Measurements from ENCODE around the gene OSBPL3.

OSBPL3 gene

DNA sequence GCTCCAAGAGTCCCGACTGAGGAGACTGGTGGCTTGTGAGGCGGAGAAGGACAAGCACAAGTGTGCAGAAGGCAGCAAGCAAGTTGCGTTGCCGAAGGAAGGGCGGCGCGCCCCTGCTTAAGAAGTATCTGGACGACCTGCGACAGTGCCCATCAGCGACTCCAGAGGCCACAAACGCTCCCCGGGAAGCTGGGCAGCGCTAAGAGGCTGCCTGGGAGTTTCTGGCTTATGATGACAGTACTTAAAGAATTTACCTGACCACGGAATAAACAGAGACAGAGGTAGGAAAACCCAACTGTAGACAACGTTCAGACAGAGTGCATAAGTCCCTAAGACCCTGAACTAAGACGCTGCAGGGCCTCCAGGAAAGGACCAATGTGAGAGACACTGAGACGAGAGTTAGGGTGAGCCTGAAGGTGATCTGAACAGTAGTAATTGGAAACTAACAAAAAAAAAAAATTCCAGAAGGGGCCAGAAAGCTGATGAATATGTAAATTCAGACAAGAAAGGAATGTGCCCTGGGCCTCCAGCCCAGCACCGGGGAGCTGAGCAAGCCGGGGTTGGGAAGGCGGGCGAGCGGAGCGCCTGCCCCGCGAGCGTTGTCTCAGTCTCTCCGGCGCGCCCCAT is 1.0 kb downstream of the OSBPL3 start:
- no peak for DNase-seq

DNA sequence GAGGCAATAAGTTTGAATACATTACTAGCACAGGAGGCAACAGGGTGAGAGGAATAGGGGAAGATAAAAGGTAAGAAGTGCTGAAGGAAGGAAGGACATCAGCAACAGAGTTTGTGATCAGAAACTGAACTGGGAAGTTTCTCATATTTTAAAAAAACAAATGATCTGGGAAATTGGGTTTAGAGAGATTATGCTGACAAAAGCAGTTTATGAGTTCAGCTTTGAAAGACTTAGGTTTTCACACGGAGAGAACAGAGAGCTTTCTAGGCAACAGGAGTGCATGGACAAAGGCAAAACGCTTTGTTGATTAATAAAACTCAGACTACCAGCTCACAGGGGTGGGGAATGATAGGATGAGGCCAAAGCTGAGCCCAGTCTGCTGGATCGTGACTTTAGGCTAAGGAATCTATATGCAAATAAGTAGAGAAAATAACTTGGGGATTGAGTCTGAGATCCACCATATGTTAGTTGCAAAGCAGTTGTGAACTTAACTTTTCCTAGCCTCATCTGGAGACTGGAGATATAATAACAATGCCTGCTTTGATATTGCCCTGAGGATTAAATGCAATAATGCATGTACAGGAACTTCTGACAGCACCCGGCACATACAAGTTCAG is 4.2 kb downstream of the OSBPL3 start:
- DNase-seq: no peak

DNA sequence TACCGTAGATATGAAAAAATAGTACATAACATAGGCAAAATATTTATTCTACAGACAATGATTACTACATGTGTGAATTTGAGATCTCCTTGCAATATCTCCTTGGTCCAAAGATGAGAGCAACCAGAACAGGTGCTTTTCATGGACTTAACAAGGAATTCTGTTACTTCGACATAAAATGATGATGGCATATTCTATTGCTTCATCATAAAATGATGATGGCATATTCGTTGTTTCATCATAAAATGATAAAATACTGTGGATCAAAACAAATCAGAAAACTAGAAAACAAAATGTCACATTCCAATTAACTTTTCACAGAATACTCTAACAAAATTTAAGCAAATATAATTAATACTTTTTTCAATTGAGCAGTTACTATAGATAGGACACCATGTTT is 4.8 kb downstream of the OSBPL3 start:
- no peak for DNase-seq

DNA sequence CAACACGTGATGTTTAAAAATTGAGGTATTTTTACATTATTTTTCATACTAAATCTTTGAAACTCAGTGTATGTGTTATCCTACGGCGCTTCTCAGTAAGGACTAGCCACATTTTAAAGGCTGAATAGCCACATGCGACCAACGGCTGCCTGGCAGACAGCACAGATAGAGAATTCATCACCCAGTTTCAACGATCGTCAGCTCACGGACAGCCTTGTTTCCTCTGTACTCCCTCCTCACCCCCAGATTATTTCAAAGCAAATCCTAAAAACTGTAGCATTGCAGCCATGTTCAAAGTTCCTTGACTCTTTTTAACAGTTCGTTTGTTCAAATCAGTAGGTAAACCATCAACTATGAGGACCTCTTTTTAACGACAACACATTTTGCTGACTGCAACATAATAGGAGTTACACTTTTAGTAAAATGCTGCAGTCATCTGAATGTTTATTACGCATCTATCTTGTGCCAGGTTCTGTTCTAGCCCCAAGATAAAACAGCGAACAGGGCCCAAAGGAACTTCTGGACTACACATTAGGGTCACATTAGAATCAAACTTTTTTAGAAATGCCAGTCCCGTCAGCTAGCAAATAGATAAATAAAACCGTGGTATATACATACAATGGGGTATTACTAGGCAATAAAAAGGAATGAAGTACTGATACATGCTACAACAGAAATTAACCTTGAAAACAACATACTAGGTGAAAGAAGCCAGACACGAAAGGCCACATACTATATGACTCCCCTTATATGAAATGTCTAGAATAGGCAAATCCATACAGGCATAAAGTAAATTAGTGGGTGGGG is 5.7 kb downstream of the OSBPL3 start:
- no peak for DNase-seq

DNA sequence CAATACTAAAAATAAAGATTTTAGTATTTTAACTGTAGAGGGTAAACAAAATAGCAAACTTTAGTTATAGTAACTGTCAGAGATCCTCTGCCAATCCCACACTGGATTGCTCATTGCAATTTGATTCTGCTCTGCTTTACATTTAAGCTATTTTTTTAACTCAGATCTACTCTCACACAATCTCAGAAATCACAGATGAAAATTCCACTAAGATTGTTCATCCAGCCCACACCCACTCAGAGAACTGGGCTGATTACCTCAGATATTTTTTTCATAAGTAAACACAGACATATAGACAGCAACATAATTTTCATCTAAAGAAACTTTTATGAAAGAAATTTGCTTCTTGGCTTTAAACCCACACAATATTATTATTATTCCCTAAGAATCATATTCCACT is 7.0 kb downstream of the OSBPL3 start:
- DNase-seq: no peak

DNA sequence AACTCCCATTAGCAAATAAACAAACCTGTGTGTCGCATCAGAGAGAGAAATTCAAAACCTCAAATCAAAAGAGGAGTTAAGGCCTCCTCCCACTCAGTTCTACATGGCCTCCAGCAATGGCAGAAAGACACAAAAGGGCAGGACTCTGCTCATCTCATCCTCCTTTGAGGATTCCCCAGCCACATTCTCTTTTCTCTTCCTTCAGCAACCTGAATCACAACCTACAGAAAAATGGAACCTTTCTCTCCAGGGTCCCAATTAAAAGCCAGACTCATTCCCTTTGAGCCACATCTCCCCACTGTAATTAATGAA is 7.9 kb downstream of the OSBPL3 start:
- no peak for DNase-seq

DNA sequence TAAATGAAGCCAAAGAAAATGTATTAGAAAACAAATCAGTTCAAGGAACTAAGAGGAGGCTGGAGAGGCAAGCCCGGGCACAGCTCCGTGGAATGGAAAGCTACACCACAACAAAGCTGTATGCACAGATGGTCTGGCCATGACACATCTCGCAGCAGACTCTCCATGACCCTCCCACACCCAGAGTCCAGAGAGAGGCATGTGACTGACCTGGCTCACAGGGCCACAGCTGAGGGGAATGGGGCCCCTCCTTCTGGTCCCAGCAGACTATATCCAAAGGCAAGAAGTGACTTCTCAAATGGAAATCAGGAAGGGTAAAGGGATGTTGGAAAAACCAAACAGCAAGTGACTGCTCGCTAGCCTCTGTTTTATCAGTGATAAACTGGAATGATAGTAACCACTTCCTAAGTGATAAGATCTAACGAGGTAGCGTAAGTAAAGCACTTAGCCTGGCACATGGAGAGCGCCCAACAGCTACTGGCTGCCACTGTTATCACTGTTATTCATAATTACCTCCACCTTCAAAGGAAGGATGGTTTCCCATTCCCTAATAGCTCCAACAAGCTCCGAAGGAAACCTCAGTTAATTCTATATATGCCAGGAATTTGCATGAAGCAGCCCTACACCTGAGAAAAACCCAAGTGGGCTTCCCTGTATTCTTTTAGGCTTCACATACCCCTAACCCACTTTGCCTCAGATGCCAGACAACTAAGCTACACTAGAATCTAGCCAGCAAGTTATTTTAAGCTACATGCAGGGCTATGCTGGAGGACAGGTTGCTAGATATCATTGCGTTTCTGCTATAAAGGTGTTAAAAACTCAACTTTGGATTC is 8.4 kb downstream of the OSBPL3 start:
- DNase-seq: no peak

DNA sequence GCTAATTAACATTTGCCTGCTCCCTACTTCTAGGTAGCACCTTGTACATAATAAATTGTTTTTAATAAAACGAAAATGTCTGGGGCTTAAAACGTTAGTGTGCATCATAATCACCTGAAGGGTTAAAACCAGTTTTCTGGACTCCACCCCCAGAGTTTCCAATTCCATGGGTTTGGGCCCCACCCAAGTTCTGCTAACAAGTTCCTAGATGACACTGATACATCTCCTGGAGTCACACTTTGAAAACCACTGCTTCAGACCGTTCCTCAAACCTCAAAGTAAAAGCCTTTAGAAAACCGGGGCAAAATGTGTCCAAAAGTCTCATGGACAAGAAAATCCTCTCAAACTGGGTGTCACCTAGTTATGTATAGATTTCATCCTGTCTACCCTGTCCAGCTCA is 9.3 kb downstream of the OSBPL3 start:
- no peak for DNase-seq

DNA sequence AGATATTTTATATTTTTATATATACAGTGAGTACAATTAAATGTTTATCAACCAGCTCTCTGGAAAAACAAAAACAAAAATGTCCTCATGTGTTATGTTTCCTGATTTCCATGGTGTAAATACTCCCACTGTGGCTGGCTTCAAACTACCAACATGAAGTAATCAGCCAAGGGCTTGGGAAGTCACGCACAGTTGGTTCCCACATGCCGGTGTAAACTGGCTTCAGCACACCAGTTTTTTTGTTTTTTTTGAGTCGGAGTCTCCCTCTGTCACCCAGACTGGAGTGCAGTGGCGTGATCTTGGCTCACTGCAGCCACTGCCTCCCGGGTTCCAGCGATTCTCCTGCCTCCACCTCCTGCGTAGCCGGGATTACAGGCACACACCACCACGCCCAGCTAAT is 11.8 kb downstream of the OSBPL3 start:
- DNase-seq: no peak

DNA sequence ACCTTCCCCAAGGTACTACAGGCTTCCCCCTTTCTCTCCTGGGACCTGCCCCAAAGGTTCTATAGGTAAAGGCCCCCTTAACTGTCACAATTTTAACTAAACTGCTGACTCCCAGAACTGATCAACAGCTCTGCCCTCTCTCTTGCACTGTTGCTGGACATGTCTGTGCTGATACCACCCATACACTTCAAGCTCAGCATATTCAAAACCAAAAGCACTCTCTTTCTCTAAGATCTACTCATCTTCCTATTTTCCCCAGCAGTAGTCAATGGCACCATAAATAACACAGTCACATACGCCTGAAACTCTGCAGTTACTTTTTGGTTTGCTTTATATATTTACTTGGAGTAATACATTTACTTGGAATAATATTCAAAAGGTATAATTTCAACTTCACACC is 12.3 kb downstream of the OSBPL3 start:
- no peak for DNase-seq

DNA sequence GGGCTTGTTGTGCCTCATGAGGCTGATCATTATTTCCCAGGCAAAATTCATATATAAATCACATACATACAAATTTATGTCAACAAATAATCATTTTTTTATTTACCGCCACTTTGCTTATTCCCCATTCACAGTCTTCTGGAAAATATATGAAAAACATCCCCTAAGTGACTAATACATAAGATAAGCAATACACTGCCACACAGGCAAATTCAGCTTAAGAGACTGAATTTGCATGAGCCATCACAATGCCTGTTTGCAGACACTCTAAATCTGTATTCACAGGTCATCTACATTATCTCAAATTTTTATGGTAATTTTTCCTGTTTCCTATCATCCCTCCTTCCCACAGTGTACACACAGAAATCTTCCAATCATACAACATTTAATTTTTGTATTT is 13.2 kb downstream of the OSBPL3 start:
- DNase-seq: no peak

DNA sequence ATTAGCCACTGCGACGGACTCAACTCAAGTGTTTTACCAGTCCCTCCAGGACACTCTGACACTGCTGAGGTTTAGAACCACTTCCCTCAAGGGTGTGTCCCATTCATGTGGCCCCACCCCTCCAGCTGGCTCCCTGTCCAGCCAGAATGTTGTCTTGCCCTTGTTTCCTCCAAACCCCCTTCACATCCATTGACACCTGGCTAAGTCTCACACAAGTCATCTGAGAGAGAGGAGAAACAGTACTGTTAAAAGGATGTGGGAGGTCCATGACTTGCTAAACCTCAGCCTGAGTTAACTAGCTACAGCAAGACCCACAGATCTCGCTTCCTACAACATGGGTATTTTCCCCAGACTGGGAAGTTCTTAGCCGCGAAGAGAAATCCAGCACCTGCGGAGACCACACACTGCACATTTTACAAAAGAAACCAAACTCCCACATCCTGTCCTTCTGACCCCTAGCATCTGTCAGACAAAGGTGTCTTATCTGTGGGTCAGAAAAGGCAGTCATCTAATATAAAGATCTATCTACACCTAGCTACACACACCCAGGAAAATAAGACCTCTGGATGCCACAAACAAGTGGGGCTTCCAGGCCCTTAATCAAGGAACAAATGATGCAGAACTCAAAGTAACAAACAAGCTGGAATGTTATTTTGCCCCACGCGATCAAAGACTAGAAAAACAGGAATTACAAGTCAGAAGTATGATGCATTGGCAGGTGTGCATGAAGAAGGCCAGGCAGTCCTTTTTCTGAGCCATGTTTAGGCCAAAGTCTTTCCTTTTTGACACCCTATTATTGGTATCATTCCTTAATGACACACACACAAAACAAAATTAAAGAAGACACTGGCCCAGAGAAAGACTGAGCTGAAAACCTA is 13.9 kb downstream of the OSBPL3 start:
- no peak for DNase-seq

DNA sequence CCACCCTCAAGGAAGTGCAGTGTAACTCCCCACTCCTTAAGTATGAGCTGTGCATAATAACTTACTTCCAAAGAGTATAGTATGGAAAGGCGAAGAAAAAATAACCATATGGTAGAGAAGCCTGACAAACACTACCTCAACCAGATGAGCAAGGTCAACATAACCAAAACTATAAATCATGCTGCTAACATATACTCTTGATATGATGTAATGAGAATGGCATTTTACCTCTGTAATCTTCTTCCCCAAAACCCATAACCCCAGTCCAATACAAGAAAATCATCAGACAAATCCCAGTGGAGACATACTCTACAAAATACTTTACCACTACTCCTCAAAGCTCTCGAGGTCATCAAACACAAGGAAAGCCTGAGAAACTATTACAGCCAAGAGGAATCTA is 15.8 kb downstream of the OSBPL3 start:
- DNase-seq: no peak

DNA sequence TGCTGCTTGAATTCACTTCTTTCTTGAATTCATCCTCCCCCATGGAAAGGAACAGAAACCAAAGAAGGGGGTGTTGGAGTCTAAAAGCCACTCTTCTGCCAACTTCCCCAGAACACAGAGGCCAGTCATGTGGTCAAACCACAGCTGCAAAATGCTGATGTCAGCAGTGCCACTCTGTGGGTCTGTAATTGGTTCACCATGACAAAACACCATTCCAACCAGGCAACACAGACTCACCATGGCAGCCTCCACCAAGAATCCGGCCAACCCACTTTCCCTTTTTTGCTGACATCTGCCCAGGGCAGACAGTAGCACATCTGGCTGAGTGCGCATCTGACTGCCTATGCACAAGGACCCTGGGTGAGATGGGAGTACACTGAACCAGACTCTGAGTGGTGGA is 16.8 kb downstream of the OSBPL3 start:
- no peak for DNase-seq

DNA sequence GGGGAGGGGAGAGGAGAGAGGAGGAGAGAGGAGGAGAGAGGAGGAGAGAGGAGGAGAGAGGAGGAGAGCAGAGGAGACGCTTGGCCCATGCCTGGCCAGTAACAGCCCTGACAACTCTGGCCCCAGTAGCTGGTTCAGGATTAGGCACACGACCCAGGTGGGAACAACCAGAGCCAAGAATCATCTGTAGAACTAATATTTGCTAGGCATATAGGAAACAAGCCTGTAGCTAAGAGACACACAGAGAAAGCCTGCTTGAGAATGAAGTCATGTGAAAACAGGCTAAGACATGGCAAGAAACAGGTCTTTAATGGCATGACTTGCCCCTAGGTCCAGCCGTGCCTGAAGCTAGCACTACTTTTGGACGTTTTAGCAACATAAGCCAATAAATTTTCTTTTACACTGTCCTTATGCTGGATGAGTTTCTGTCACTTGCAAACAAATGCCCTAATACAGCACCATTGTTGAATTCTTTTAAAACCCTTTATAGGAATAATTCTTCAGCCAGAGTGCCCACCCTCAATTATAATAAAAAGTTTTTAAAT is 17.5 kb downstream of the OSBPL3 start:
- DNase-seq: no peak

DNA sequence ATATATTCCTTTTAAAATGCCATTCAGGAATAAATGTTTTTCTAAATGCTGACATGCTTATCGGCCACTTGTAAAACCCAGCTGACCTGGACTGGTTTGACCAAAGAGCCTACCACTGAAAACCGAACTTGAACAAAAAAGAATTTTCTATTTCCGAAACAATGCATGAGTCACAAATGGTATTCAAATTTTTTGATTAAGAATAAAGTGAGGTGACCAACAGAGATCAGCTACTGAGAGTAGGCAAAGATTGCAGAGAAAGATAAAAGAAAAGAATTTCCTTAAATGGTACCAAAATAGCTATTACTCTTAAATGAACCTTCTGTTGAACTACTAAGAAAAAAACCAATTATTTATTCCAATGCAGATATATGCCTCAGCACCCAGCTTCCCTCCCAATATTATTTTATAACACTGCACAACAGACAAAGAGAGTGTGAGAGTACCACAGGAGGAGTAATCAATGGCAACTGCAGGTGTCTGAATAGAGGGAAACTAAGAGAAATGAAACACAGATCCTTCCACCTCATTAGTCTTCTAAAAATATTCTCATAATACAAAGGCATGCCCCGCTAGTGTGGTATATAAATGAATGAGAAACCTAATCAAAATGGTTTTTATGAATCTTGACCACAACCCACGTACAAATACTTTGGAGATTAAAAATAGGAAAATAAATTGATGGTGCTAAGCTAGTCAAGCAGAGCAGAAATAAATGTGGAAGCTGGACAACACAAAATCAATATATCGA is 20.1 kb downstream of the OSBPL3 start:
- DNase-seq: no peak

DNA sequence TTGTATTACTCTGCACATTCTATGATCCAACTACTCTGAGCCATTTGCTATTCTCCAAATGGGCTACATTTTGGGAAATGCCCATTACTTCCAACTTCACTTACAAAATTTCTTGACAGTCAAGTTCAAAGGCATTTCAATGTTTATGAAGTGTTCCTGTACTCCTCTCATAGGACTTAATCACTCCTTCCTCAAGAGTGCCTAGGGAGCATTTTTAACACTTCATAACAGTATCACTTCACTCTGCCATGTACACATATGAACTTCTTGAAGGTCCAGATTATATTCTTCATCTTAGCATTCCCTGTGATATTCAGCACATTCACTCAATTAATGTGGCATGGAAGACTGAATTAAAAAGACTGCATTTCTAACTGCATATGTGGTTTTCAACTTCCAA is 21.6 kb downstream of the OSBPL3 start:
- no peak for DNase-seq

DNA sequence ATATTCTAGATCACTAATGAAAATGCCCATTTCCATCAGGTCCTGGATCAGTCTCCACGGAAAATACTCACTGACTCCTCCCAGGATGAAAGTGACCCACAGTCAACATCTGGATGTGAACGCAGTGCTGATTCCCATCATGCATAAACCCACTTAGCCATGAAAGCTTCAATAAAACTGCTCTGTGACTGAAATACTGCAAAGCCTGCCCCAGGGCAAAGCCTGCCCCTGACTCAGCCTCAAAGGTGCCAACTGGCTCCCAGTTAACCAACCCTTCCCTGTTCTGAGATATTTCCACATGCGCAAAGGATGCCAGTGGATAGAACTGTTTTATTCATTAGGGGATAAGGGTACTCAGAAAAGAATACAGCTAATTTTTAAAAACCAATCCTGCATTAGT is 24.0 kb downstream of the OSBPL3 start:
- DNase-seq: no peak

DNA sequence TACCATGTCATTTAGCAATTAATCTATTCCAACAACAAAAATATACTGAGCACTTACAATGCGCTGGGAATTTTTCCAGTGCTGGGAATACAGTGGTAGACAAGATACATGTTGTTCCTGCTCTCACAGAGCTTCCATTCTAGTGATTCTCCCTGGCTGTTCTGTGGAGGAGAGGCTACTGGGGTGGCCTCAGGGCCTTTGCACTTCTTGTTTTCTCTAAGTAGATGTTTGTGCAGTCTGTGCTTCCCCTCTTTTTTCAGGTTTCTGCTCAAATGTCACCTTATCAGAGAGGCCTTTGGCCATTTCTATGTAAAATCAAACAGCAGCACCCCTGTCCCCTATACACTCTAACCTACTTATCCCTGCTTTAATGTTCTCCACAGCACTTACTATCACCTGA is 24.7 kb downstream of the OSBPL3 start:
- DNase-seq: no peak

DNA sequence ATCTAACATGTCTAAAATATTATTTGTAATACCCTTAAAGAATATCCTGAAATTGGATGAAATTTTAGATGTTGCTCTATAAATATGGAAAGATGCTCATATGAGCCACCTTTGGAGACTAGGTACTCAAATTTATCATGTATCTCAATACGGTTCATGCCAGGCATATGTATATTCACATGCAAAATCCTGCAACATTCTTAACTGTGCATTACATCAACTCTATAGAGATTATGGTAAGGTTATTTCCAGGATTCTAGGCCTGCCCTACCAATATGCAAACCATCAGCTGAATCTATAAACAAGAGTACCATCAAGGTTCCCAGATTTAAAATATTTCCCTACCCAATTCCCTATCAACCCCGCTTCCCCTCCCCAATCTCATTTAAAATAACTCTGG is 27.5 kb downstream of the OSBPL3 start:
- DNase-seq: no peak

DNA sequence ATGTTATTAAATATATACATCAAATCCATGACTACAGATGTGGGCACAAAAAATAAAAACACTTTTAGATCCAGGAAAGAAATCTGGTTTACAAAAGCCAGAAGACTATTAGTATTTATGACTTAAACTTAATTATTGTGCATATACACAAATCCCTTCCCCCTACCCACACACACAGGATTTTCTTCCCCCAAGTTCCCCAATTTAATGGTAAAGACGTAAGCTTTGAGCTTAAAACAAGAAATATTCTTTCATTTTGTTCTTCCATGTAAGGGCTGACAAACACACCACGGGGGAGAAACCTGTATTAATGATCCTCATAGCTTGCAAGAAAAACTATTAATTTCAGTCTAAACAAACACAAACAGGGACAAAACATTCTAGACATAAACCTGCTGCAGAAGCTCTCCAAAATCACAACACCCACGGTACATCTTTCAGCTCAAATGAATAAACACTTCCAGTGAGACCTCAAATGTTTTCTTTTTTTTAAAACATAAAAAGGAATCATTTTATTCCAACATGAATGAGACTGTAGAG is 28.5 kb downstream of the OSBPL3 start:
- DNase-seq: no peak

Measured in NCI-H2227 treated with DMSO at 0.1 percent for 48 hours (cell line).